Caco-2 (cell line): Measurements from ENCODE around the gene RPL19. TPM values are rescaled to one million over a fixed set of nuclear protein-coding genes. Genes with fewer than 3 reads are reported as not detected.
A peak's percentile ranks its signal among the peaks of the same experiment; 100 is the strongest.

Experiments used
- BruUV-seq: library from RNA; stranded (reverse); fragments of 400-500 nt; replicated peaks from 2 replicates; lab custom pipeline; 2021; lab: Mats Ljungman, UMichigan
- CTCF ChIA-PET: fragments of 300-600 bp; sonication (Branson Sonifier 250); formaldehyde crosslinking; loops from one replicate; lab custom pipeline; 2022; ENCODE audit warnings: antibody characterized with exemption; lab: Charles Lee
- POLR2A ChIA-PET: fragments of 300-600 bp; sonication (Branson Sonifier 250); formaldehyde crosslinking; loops from one replicate; lab custom pipeline; 2022; ENCODE audit warnings: antibody characterized with exemption; lab: Charles Lee
- DNase-seq, 2 experiments: peaks; one replicate each; pipeline versions ENCODE4 v3.0.0 to v3.0.0-alpha.2; 2020 to 2022
- H3K27me3 ChIP-seq: replicated peaks from 2 replicates; pipeline ENCODE4 v1.6.0; 2011; ENCODE audit warnings: low read length; ENCODE audit not compliant: control insufficient read depth, insufficient read depth
- H3K36me3 ChIP-seq: 2 replicates; pipeline ENCODE4 v1.5.1; 2011; ENCODE audit warnings: low read length; ENCODE audit not compliant: control insufficient read depth, insufficient read depth
- H3K4me1 ChIP-seq: fragments of 250-450 bp; sonication (Bioruptor Pico); 2 replicates; pipeline ENCODE4 v1.5.1; 2020; ENCODE audit warnings: mild to moderate bottlenecking
- H3K4me3 ChIP-seq: 2 replicates; pipeline ENCODE4 v1.5.1; 2011; ENCODE audit warnings: low read depth, mild to moderate bottlenecking, control low read depth, low read length
- H3K9me3 ChIP-seq: fragments of 250-450 bp; sonication (Bioruptor Pico); 2 replicates; pipeline ENCODE4 v1.5.1; 2020; ENCODE audit warnings: mild to moderate bottlenecking, moderate library complexity
- H3K27ac Mint-ChIP-seq: one replicate; pipeline ENCODE4 v1.8.0; 2022; ENCODE audit warnings: mixed read lengths; ENCODE audit not compliant: unreplicated experiment
- H3K27me3 Mint-ChIP-seq: one replicate; pipeline ENCODE4 v1.8.0; 2022; ENCODE audit warnings: mixed read lengths; ENCODE audit not compliant: insufficient read depth, unreplicated experiment
- H3K36me3 Mint-ChIP-seq: one replicate; pipeline ENCODE4 v1.8.0; 2022; ENCODE audit warnings: mild to moderate bottlenecking, mixed read lengths; ENCODE audit not compliant: insufficient read depth, unreplicated experiment
- H3K4me1 Mint-ChIP-seq: one replicate; pipeline ENCODE4 v1.8.0; 2022; ENCODE audit warnings: low read depth, mixed read lengths; ENCODE audit not compliant: unreplicated experiment
- H3K4me3 Mint-ChIP-seq: one replicate; pipeline ENCODE4 v1.8.0; 2022; ENCODE audit warnings: mild to moderate bottlenecking, moderate library complexity, mixed read lengths; ENCODE audit not compliant: unreplicated experiment
- H3K9me3 Mint-ChIP-seq: one replicate; pipeline ENCODE4 v1.8.0; 2022; ENCODE audit warnings: mixed read lengths; ENCODE audit not compliant: unreplicated experiment
- CTCF ChIP-seq, 2 experiments: fragments of 200-600 bp in 1 of 2; IDR thresholded peaks; 1 replicate in 1 of 2; 2 replicates in 1 of 2; pipeline versions ENCODE4 v1.5.1 to v1.8.0; 2011 to 2022; ENCODE audit warnings: antibody characterized with exemption in 1 of 2, control low read depth in 1 of 2, inconsistent platforms in 1 of 2, low read depth in 1 of 2, low read length in 1 of 2, mild to moderate bottlenecking in 1 of 2, moderate library complexity in 1 of 2; ENCODE audit not compliant: insufficient read depth in 1 of 2, severe bottlenecking in 1 of 2, unreplicated experiment in 1 of 2
- intact Hi-C: fragments of 100-400 bp; cut with micrococcal nuclease; formaldehyde crosslinking; loops from one replicate; pipeline ENCODE4 v1.10.0; 2022; ENCODE audit not compliant: unreplicated experiment
- total RNA-seq: library from RNA; stranded (reverse); gene quantifications from 2 replicates; pipeline ENCODE4 v1.2.3, GENCODE V29; 2022

The RPL19 gene
- total RNA-seq, 1 experiment from 2014 or later = 1,825 TPM

GRCh38 chr17:39165178-39165840 is 34.8 kb upstream of the RPL19 start:
- H3K36me3 ChIP-seq = no peaks in the 10 kb centered on the region
- intact Hi-C loops = no loop called here
- Mint-ChIP-seq H3K36me3 (no peaks in the 10 kb centered on the region), H3K4me3 (no peak overlapping the region), H3K9me3 (no peaks in the 10 kb centered on the region), H3K27me3 (no peaks in the 10 kb centered on the region), H3K27ac (no peak overlapping the region), H3K4me1 (peaks cover 23% of the 10 kb centered on the region)
- ChIA-PET POLR2A (interaction anchor here (0.7 kb wide), 1 partner anchor 35 kb away, joined by 12 read pairs; the partner anchor contains the start of gene RPL19), CTCF (interaction anchor here (0.6 to 1.4 kb wide), 14 partner anchors 8 to 346 kb away, joined by 3 to 28 read pairs (median 4); partner anchors contain the start of gene RPL19)
- no peak for DNase-seq
- H3K4me3 ChIP-seq = no peak overlapping the region
- no peaks in the 10 kb centered on the region for H3K27me3 ChIP-seq
- H3K9me3 ChIP-seq = no peaks in the 10 kb centered on the region
- no peak for TF ChIP-seq CTCF (IDR thresholded peaks at IDR 0.05; ENCODE audit: insufficient read depth in 1 of 2, low read depth in 1 of 2, low read length in 1 of 2, severe bottlenecking in 1 of 2, unreplicated experiment in 1 of 2)
- peaks cover 21% of the 10 kb centered on the region for H3K4me1 ChIP-seq
- BruUV-seq = no TSS peak

- ChIA-PET POLR2A (no interaction called here), CTCF (interaction anchor here (1.5 kb wide), 1 partner anchor 9 kb away, joined by 10 read pairs; no protein-coding TSS in a partner anchor)
- no peak for TF ChIP-seq CTCF (IDR thresholded peaks at IDR 0.05; ENCODE audit: insufficient read depth in 1 of 2, low read depth in 1 of 2, low read length in 1 of 2, severe bottlenecking in 1 of 2, unreplicated experiment in 1 of 2)
- Histone ChIP-seq H3K4me1 (peaks cover 21% of the 10 kb centered on the region), H3K9me3 (no peaks in the 10 kb centered on the region), H3K36me3 (no peaks in the 10 kb centered on the region), H3K27me3 (no peaks in the 10 kb centered on the region), H3K4me3 (no peak within 1 kb of the TSS)
- no TSS peak for BruUV-seq
- Mint-ChIP-seq H3K36me3 (no peaks in the 10 kb centered on the region), H3K4me1 (peaks cover 23% of the 10 kb centered on the region), H3K4me3 (no peak within 1 kb of the TSS), H3K27me3 (no peaks in the 10 kb centered on the region), H3K9me3 (no peaks in the 10 kb centered on the region), H3K27ac (no peak within 1 kb of the TSS)
- DNase-seq = no peak
- intact Hi-C loops = no loop called here
Observed at GRCh38 chr17:39165841-39166349, 34.2 kb upstream of the RPL19 start, which contains the start of gene ARL5C. Gene ARL5C, minus strand, starts transcription at chr17:39166161. Its CDS starts 401 bp downstream, at chr17:39165760.

GRCh38 chr17:39166437-39167335 is 33.4 kb upstream of the RPL19 start:
- no peaks in the 10 kb centered on the region for H3K9me3 ChIP-seq
- TF ChIP-seq CTCF (IDR thresholded peaks at IDR 0.05; ENCODE audit: insufficient read depth in 1 of 2, low read depth in 1 of 2, low read length in 1 of 2, severe bottlenecking in 1 of 2, unreplicated experiment in 1 of 2) = no peak
- H3K4me1 ChIP-seq = peaks cover 21% of the 10 kb centered on the region
- ChIA-PET POLR2A (no interaction called here), CTCF (interaction anchor here (1.1 to 1.5 kb wide), 4 partner anchors 8 to 183 kb away, joined by 3 to 10 read pairs (median 4); no protein-coding TSS in a partner anchor)
- no peaks in the 10 kb centered on the region for H3K36me3 ChIP-seq
- Mint-ChIP-seq H3K9me3 (no peaks in the 10 kb centered on the region), H3K27ac (no peak overlapping the region), H3K27me3 (no peaks in the 10 kb centered on the region), H3K4me3 (no peak overlapping the region), H3K36me3 (no peaks in the 10 kb centered on the region), H3K4me1 (peaks cover 23% of the 10 kb centered on the region)
- H3K4me3 ChIP-seq = no peak overlapping the region
- BruUV-seq = no TSS peak
- peak in 1 of 2 experiments; percentile 31 for DNase-seq
- intact Hi-C loops = no loop called here
- H3K27me3 ChIP-seq = no peaks in the 10 kb centered on the region
